Liver (tissue), 3 donors: Measurements from ENCODE around the gene HTR3E.

Experiments used
- RAD21 ChIP-seq, 2 donors: IDR thresholded peaks; 2 replicates each; pipeline ENCODE4 v1.6.1; 2016; ENCODE audit warnings: antibody characterized with exemption in 2 of 2, mild to moderate bottlenecking in 2 of 2
- TF ChIP-seq, protein P1 (sequence below): fragments of 150-350 bp; IDR thresholded peaks from 2 replicates; pipeline ENCODE4 v1.5.1; 2017; ENCODE audit warnings: improper control_type of control experiment, low read depth, low read length; ENCODE audit not compliant: missing input control
- TF ChIP-seq, protein P2 (sequence below): IDR thresholded peaks from 2 replicates; pipeline ENCODE4 v1.6.1; 2016; ENCODE audit warnings: antibody characterized with exemption
- TF ChIP-seq, protein P3 (sequence below): IDR thresholded peaks from 2 replicates; pipeline ENCODE4 v1.6.1; 2016; ENCODE audit warnings: antibody characterized with exemption
- donor health status: healthy.
- donor health status: healthy.

GRCh38 chr3:184135911-184136260 lies 39.0 kb downstream of the HTR3E start:
- TF ChIP-seq, protein P1, sequence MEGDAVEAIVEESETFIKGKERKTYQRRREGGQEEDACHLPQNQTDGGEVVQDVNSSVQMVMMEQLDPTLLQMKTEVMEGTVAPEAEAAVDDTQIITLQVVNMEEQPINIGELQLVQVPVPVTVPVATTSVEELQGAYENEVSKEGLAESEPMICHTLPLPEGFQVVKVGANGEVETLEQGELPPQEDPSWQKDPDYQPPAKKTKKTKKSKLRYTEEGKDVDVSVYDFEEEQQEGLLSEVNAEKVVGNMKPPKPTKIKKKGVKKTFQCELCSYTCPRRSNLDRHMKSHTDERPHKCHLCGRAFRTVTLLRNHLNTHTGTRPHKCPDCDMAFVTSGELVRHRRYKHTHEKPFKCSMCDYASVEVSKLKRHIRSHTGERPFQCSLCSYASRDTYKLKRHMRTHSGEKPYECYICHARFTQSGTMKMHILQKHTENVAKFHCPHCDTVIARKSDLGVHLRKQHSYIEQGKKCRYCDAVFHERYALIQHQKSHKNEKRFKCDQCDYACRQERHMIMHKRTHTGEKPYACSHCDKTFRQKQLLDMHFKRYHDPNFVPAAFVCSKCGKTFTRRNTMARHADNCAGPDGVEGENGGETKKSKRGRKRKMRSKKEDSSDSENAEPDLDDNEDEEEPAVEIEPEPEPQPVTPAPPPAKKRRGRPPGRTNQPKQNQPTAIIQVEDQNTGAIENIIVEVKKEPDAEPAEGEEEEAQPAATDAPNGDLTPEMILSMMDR: no peak
- TF ChIP-seq, protein P2, sequence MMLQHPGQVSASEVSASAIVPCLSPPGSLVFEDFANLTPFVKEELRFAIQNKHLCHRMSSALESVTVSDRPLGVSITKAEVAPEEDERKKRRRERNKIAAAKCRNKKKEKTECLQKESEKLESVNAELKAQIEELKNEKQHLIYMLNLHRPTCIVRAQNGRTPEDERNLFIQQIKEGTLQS: no peak
- TF ChIP-seq, protein P3, sequence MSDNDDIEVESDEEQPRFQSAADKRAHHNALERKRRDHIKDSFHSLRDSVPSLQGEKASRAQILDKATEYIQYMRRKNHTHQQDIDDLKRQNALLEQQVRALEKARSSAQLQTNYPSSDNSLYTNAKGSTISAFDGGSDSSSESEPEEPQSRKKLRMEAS: no peak
- TF ChIP-seq RAD21 (IDR thresholded peaks at IDR 0.05): no peak
